22Rv1 (cell line): Measurements from ENCODE around the gene MOK.

Experiments
- ZFX ChIP-seq: fragments of 450-650 bp; IDR thresholded peaks from 2 replicates; pipeline ENCODE4 v1.6.1; 2017; ENCODE audit warnings: antibody characterized with exemption, borderline replicate concordance
- TF ChIP-seq, protein P1 (sequence below): fragments of 450-650 bp; IDR thresholded peaks from 2 replicates; pipeline ENCODE4 v1.5.1; 2017; ENCODE audit warnings: mild to moderate bottlenecking

DNA sequence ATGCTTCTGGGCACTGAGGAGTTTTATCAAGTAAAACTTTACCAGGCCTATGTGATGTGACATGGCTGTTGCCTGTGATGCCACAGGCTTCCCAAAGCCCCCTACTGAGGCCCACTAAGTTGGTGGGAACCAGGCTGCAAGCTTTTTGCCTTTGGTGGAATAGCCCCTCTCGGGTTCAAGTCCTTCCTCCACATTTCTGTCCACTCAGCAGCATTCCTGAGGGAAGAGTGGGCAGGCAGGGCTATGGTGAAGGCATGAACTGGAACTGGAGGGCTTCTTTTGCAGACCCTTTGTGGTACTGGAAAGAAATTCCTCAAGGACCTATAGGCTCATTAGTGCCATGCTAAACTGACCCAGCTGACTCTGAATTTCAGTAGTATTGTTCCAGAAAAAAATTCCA, 116.8 kb downstream of the MOK start:
- TF ChIP-seq, protein P1, sequence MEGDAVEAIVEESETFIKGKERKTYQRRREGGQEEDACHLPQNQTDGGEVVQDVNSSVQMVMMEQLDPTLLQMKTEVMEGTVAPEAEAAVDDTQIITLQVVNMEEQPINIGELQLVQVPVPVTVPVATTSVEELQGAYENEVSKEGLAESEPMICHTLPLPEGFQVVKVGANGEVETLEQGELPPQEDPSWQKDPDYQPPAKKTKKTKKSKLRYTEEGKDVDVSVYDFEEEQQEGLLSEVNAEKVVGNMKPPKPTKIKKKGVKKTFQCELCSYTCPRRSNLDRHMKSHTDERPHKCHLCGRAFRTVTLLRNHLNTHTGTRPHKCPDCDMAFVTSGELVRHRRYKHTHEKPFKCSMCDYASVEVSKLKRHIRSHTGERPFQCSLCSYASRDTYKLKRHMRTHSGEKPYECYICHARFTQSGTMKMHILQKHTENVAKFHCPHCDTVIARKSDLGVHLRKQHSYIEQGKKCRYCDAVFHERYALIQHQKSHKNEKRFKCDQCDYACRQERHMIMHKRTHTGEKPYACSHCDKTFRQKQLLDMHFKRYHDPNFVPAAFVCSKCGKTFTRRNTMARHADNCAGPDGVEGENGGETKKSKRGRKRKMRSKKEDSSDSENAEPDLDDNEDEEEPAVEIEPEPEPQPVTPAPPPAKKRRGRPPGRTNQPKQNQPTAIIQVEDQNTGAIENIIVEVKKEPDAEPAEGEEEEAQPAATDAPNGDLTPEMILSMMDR = no peak
- no peak for TF ChIP-seq ZFX
